Effector CD4-positive, alpha-beta T cell (primary cell): ENCODE measurements around the gene CTH.
"Not testable (repeated sequence)": the region's sequence is repeated elsewhere in the genome, so short reads cannot be mapped to it uniquely, and the experiment has no call there.

Experiments
- DNase-seq: peaks from one replicate; pipeline ENCODE4 v3.0.0-alpha.2; 2020

Gene CTH

GRCh38 chr1:70411360-70411844 lies 334 bp downstream of the CTH start:
- no peak for DNase-seq

GRCh38 chr1:70415882-70416281 lies 4.8 kb downstream of the CTH start:
- no peak for DNase-seq

GRCh38 chr1:70418973-70419734 lies 8.1 kb downstream of the CTH start:
- not testable (repeated sequence) for DNase-seq

- DNase-seq, result no peak
Measured at GRCh38 chr1:70420320-70420719, 9.3 kb downstream of the CTH start.

- DNase-seq, result no peak
Measured at GRCh38 chr1:70426154-70427131, 15.4 kb downstream of the CTH start.

GRCh38 chr1:70427976-70428375 lies 16.9 kb downstream of the CTH start:
- no peak for DNase-seq

DNA sequence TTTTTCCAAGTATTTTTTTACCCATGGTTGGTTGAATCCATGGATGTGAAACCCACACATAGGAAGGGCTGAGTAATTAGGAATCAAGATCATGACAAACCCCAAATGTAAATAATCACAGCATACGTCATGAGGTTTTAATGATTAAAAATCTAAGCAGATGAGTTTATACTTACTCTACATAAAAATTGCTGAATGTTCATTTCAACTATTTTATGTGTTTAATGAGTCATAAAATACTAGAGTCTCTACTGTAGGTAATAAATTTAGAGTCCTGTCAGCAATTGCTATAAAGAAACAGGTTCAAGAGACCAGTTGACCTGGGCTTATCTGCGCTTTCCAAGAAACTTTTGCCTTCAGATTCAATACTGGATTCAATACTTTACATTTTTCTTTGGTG lies 18.2 kb downstream of the CTH start:
- no peak for DNase-seq

DNA sequence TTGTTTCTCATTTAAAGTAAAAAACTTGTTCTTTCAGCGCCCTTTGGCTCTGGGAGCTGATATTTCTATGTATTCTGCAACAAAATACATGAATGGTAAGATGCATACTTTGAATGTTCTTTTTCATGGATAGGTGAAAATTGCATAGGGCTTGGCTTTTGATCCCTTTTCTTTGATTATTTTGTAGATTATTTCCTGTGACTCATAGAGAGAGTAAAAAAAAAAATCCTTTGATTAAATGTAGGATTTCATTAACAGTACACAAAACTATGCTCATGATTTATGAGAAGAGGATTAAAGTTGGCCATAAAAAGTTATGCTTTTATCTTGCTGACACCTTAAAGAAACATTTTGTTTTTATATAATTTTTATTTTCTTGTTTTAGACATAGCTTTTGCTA lies 18.7 kb downstream of the CTH start:
- DNase-seq, result no peak

DNA sequence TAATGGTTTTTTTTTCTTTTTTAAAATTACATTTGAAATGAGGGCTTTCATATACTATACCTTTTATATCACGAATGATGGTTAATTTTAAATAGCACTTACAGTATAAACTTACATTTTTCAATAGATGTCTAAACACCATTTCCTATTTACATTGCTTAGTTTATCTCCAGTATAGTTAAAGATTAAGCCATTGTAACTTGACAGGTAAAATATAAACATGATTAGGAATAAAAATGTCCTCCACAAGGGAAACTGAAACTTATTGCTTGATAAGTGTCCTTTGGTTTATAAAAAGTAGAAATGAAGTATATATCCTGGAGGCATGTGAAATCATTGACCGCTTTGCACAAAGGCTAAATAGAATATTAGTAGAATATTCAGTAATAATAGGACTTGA lies 20.2 kb downstream of the CTH start:
- no peak for DNase-seq

- no peak for DNase-seq
Measured at GRCh38 chr1:70431874-70432273, 20.8 kb downstream of the CTH start.

DNA sequence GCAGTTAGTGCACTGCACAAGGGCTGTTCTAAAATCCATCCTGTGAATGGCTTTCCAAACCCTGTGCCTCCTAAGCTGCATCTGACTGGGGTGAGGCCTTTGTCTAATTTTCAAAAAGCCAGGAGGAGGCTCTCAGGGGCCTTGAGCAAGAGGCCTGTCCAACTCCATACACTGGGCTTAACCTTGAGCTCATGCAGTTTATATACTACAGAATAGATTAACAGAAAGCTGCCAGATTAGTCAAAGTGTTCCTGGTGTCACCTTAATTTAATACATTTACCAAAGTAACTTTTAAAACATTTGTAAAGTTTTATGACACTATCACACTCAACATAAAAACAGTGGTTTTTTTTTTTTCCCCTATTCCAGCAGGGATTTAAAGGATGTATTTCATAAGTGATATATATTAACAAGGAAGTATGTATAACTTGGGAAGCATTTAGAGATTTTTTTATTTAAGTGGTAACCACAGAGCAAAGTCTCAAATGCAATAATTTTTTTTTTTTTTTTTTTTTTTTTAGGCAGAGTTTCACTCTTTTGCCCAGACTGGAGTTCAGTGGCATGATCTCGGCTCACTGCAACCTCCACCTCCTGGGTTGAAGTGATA lies 23.3 kb downstream of the CTH start:
- no peak for DNase-seq

DNA sequence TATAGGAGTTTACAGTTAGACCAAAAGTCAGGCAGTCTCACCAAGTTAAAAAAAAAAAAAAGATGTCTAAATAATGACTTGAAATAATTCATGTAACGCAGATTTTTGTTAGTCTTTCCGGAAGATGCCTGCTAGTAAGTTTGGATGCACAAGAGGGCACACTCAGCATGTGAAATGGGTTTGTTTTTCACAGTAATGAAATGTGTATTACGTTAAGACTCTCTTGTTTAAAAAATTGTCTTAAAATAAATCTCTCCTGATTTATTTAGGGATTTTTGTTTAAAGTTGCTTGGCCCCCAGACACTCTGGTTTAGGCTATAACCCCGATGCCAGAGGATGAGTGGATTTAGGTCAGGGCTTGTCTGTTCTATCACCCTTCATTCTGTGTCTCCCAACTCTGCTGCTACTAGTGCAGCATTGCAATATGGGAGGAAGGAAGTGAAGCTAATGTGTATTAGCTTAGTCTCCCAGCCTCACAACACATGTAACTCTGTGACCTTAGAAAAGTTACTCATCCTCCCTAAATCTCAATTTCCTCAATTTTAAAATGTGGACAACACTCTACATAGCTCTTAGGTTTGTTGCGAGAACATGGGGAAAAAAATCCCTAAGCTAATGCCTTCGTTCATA lies 25.7 kb downstream of the CTH start:
- no peak for DNase-seq

DNA sequence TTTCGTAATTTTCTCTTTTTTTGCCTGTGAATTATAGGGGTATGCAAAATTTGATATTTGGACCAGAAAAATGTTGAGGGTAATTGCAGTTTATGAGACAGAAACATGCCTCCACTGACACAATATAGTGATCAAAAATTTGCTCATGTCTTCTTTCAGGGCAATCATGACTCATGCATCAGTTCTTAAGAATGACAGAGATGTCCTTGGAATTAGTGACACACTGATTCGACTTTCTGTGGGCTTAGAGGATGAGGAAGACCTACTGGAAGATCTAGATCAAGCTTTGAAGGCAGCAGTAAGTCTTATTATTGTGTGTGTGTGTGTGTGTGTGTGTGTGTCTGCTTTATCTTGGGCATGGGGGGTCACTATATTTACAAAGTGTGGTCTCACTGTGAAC lies 27.5 kb downstream of the CTH start:
- no peak for DNase-seq

GRCh38 chr1:70440642-70441391 lies 29.7 kb downstream of the CTH start:
- no peak for DNase-seq

GRCh38 chr1:70441392-70442035 lies 30.4 kb downstream of the CTH start:
- DNase-seq, result no peak

- DNase-seq, result no peak
Measured at GRCh38 chr1:70442490-70442889, 31.4 kb downstream of the CTH start.

DNA sequence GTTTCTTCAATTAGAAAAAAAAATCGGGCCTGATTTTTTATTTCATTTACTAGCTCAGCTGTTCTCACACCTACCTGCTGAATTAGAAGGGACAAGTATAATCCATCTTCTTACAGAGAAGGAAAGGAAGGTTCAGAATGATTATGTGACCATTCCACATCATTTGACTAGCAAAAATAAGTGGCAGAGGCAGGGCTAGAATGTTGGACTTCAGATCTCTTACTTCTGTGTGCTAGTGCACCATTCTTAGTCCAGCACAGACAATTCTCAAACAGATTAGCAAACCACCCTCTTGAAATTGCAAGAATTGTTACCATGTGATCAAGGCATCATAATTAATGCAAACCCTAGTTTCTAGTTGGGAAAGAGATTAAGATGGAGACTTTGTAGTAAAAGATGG lies 32.7 kb downstream of the CTH start:
- no peak for DNase-seq

DNA sequence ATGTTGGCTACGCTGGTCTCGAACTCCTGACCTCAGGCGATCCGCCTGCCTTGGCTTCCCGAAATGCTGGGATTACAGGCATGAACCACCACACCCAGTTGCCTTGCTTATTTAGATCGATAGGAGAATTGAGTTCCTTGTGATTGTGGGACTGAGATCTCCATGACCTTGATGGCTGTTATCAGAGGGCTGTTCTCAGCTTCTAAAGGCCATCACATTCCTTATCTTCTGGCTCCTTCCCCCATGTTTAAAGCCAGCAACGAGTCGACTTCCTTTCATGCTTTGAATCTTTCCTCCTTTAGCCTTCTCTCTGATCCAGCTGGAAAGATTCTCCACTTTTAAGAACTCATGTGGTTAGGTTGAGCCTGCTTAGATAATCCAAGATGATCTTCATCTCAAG lies 38.0 kb downstream of the CTH start:
- DNase-seq, result no peak

DNA sequence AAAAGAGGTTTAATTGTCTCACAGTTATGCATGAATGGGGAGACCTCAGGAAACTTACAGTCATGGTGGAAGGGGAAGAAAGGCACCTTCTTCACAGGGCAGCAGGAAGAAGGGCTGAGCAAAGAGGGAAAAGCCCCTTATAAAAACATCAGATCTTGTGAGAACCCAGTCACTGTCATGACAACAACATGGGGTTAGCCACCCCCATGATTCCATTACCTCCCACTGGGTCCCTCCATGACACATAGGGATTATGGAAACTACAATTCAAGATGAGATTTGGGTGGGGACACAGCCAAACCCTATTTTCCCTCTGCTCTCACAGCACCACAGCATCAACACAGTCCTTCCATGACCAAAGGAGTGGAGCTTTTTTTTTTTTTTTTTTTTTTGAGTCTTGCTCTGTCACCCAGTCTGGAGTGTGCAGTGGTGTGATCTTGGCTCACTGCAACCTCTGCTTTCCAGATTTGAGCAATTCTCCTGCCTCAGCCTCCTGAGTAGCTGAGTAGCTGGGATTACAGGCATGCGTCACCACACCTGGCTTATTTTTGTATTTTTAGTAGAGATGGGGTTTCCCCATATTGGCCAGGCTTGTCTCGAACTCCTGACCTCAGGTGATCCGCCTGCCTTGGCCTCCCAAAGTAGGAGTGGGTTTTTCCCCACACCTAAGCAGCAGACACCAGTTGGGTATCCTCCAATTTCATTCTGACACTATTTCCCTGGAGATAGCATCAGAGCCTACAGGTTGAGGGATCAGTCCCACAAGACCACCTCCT lies 41.3 kb downstream of the CTH start:
- DNase-seq, result not testable (repeated sequence)

GRCh38 chr1:70455291-70455690 lies 44.2 kb downstream of the CTH start:
- no peak for DNase-seq

- no peak for DNase-seq
Measured at GRCh38 chr1:70458131-70458530, 47.1 kb downstream of the CTH start.
